ENCODE measurements around the gene WWC1.

Gene WWC1

DNA sequence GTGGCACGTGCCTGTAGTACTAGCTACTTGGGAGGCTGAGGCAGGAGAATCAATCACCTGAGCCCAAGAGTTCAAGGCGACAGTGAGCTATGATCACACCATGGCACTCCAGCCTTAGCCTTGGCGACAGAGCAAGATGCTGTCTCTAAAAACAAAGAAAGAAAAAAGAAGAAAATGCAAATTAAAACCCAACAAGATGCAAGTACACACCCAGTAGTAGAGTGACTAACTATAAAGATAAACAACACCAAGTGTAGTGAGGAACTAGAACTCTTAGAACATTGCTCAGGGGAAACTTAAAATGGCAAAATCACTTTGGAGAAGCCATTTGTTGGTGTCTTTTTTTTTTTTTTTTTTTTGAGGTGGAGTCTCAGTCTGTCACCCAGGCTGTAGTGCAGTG lies 160.1 kb downstream of the WWC1 start:
- no peak for DNase-seq

DNA sequence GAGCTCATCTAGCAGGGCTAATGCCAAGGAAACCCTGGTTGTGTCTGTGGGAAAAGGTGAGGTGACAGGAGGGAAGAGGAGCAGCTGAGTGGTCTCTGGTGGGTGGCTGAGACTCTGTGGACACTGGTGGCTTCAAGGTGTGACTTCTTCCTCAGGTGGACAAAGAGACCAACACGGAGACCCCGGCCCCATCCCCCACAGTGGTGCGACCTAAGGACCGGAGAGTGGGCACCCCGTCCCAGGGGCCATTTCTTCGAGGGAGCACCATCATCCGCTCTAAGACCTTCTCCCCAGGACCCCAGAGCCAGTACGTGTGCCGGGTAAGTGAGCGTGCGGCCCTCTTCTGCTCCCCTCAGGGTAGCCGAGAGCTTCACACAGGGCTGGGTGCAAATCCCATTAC lies 163.8 kb downstream of the WWC1 start:
- no peak for DNase-seq

DNA sequence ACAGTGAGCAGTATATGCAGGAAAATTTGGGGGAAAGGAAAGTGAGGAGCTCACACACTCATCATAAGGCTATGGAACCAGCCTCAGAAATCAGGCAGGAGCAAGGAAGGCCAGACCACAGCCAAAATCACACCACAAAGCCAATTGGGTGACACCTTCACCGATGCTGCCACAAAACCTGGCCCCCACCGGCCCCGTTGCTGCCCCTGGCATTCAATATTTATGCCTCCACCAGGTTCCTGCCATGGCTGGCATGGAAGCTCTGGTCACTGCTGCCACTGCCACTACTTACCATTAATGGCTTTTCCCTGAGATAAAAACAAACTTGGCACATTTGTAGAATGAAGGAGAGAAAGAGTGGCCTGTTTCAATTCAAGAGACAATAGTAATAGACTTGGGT lies 166.1 kb downstream of the WWC1 start:
- DNase-seq, result no peak

DNA sequence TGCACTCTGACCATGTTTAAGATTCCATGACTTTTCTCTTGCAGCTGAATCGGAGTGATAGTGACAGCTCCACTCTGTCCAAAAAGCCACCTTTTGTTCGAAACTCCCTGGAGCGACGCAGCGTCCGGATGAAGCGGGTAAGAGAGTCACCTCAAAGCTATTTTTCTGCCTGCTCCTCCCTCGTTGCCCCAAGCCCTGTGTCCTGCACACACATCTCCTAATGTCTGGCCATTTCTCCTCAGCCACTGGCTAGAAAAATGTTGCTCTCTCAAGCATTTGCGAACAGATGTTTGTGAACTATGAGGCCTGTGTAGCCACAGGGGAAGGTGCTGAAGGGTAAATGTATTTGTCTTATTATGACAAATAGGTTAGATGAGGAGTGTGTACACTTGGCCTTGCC lies 169.2 kb downstream of the WWC1 start:
- no peak for DNase-seq

DNA sequence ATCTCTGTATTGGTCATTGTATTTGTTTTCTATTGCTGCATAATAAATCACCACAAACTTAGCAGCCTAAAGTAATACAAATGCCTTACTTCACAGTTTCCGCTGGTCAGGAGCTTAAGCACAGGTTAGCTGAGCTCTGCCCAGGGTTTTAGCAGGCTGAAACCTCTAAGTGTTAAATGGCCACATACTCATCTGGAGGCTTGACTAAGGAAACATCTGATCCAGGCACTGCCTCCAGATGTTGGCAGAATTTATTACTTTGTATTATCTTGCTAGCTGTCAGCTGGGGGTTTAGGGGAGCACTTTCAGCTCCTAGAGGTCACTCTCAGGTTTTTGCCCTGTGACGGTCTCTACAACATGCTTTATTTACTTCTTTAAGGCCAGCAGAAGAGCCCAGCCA lies 171.6 kb downstream of the WWC1 start:
- DNase-seq, result no peak

DNA sequence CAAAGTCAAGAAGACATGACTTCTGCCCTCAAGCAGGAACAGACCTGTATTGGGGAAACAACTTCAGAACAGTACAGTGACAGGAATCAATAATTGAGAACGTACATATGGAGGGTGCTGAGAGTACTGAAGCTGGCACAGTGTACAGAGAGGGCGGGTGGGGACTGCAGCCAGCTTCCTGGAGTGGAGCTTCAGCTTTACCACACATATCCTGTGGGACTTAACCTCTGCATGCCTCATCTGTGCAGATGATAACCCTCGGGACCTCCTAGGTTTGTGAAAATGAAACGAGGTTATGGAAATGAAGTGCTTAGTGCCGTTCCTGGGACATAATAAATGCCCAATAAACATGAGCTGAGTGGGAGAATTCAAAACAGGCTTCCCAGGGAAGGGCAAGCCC lies 172.8 kb downstream of the WWC1 start:
- DNase-seq, result no peak

DNA sequence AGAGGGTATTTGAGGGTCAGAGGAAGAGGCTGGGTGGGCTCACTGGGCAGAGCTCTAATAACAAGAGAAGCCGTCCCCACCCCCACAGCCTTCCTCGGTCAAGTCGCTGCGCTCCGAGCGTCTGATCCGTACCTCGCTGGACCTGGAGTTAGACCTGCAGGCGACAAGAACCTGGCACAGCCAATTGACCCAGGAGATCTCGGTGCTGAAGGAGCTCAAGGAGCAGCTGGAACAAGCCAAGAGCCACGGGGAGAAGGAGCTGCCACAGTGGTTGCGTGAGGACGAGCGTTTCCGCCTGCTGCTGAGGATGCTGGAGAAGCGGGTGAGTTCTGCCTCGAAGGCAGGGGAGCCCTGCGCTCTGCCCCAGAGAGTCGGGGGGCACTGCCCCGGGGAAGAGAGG lies 173.2 kb downstream of the WWC1 start:
- no peak for DNase-seq

DNA sequence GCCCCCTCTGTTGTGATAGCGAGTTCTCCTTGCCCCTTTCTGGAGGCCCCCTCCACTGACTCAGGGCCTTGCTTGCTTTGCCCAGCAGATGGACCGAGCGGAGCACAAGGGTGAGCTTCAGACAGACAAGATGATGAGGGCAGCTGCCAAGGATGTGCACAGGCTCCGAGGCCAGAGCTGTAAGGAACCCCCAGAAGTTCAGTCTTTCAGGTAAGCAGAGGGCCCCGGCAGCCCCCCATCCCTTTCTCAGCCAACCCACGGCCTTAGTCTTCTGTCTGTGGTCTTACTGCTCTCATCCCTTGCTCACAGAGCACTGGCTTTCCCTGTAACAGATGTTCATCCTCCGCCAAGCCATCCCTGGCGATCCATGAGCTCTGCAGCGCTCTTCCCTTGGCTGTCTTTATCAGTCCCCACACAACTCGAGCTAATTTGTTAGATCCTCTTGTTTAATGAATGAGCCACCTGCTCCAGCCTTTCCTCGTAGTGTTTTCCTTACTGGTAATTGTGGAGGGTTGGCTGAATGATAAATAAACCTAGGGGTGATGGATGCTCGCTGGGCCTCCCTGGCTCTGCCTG lies 176.4 kb downstream of the WWC1 start:
- no peak for DNase-seq

DNA sequence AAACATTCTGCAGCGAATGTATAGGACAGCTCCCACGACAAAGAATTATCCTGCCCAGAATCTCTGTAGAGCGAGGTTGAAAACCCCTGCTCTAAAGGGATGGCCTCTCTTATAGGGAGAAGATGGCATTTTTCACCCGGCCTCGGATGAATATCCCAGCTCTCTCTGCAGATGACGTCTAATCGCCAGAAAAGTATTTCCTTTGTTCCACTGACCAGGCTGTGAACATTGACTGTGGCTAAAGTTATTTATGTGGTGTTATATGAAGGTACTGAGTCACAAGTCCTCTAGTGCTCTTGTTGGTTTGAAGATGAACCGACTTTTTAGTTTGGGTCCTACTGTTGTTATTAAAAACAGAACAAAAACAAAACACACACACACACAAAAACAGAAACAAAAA lies 177.4 kb downstream of the WWC1 start:
- DNase-seq, result no peak

DNA sequence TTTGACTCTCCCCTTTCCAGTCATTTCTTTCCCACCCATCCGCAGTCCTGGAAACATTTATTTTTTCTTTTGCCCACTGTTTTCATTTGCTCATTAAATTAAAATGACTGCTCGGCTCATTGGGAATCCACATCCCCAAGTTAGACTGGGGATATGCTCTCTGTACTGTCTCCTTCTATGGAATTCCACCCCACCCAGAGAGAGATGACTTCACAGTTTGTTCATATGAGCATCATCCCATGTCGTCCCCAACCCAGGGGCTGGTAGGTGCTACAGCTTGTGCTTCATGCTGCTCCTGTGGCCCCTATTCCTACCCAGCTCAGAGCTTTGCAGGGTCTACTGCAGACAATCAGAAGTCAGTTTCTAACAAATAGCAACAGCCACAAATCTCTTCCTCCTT lies 178.4 kb downstream of the WWC1 start:
- no peak for DNase-seq

DNA sequence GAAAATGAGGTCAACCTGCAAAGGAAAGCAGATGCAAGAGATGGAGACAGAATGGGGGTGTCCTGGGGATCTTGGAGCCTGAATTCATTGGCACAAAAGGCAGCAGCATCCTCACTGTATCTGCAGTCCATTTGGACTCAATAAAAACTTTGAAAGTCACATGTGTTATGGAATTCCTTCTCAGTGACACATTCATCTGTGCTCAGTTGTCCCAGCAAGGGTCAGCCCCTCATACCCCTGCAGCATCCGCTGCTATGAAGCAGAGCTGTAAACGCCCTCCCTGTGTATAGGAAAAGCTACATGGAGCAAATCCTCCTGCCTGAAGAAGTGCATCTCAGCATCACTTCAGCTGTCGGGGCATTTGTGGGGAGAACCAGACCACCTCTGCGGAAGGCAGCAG lies 180.3 kb downstream of the WWC1 start:
- no peak for DNase-seq

DNA sequence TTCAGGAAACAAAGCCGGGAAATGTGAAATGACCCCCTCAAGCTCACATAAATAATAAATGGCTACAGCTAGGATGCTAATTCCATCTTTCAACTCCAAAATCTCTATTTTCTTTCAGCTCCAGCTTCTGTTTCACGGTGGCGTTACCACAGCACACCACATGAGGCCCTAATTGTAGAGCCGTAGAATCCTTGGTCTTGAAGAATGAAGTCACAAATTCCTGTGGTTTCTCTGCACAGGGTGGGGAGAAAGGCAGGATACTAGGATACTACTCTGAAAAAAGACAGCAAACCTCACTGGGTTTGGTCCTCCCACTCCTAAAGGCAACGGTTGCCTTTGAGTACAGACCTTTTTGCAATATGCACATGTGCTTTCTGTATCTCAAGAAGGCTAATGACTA lies 180.9 kb downstream of the WWC1 start:
- no peak for DNase-seq

DNA sequence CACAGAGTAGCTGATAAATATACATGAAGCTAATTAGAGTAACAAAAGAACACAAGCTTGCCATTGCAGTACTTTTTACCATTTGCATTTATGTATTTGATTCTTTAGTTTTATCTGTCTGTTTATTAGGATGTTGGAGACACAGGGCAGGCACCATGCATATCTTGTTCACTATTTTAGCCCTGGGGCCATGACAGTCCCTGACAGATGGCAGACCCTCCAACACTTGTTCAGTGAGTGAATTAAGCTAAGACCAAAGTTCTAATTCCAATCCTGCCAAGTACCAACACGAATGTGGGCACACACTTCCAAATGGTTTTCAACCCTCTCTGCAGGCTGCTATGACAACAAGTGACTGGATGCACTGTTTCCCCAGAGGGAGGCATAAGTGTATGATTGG lies 182.9 kb downstream of the WWC1 start:
- DNase-seq, result no peak

DNA sequence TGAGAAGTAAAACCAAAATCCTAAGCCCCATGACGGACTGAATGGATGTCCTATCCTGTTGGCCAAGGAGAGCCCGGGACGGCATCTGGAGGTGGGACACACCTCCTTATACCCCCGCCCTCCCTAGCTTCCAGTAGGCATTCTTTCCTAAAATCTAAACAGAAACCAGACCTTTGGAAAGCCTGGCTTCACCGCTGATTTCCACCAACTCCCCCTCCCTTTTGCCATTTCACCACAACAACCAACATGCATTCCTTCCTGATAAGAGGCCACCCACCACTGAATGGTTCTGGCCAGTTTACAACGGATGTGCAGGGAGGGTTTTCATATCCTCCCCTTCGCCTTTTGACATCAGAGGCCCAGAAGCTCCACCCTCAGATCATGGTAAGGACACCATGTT lies 185.6 kb downstream of the WWC1 start:
- no peak for DNase-seq

DNA sequence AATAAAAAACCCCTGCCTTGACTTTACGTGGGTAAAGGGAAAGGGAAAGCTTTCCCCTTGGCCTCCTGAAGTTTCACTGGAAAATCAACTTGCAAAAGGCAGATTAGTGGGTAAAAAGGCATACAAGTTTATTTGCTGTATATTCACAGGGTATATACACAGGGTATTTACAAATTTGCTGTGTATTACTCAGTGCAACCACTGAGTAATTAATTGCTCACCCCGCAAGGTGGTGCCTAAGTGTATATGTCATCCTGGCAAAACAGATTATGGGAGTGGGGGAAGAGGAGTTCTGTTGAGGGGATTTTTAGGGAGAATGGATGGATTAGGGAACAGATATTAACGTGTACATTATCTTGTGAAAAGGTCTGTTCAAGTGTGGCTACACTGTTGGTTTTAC lies 187.7 kb downstream of the WWC1 start:
- no peak for DNase-seq

DNA sequence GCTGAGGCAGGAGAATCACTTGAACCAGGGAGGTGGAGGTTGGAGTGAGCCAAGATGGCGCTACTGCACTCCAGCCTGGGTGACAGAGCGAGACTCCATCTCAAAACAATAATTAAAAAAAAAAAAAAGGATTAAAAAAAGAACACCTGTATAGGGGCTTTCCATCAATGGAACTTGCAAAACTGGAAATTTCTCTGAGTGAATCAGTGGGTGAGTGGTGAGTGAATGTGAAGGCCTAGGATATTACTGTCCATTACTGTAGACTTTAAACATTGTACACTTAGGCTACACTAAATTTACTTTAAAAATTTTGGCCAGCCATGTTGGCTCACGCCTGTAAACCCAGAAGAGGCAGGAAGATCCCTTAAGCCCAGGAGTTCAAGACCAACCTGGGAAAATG lies 189.2 kb downstream of the WWC1 start:
- DNase-seq, result no peak

DNA sequence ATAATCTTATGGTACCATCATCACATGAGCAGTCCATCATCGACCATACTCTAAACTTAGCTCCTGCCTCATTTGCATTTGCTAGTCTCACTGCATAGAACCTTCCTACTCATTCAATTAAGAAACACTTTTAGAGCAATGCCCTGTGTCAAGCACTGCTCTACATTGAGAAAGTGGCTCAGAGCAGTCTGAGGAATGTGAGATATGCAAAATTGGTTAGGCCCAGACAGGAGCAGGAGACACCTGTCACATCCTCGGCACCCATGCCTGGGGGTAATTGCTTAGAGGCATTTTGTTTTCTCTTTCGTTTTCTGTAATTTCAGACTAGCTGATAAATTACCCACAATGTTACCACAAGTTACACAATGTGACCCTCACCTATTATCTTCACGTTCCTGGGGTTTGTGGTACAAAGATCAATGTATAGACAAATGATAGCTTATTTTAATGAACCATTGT lies 189.9 kb downstream of the WWC1 start:
- DNase-seq, result no peak

DNA sequence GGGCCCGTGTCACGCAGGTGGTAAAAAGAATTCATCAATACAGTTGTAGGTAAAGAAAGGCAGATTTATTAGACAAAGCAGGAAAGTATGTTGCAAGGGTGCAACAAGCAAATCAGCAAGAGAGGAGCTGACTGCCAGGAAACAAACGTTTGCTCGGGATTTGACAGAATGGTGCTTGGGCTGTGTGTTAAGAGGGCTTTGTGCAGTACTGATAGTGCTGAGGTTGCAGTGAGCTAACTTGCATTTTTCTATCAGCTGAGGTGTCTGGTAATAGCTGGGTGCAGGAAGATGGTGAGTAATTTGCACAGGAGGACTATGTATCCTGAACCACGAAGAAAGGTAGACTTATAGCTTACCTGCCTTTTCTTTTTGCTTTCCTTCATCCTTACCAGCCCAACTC lies 190.9 kb downstream of the WWC1 start:
- no peak for DNase-seq

DNA sequence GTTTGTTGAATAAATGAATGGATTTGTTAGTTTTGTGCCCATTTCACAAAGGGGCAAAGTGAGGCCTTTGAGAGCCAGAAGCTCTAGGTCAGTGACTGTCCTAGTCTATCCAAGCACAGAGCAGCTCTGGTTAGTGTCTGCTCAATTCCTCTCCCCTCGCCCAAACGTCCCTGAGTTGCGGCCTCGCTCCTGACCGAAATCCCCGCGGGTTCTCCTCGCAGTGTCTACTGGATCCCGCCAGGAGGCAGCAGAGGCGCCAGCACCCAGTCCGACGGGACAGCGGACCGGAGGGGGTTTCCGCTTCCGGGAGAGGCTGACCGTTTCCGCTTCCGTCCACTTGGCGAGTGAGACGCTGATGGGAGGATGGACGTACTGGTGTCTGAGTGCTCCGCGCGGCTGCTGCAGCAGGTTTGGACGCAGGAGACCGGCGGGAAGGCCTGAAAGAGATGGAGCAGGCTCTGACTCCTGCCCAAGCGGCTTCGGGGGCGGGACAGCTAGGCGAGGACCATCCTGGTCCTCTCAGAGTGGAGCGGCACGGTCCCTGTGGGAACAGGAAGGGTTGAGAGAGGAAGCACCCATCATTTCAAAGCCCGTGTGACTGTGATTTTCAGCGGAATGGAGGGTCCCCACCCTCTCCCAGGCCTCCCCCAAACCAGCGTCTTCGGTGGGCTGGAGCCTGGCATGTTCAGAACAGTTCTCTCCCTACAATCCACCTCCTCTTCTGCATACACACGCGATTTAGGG lies 194.9 kb downstream of the WWC1 start, which contains the start of gene RARS1:
RARS1 (plus strand) TSS at position 336 of the 744 bp plus-strand sequence; CDS start at position 364, 28 bp downstream.
- DNase-seq, result peak; percentile 84

DNA sequence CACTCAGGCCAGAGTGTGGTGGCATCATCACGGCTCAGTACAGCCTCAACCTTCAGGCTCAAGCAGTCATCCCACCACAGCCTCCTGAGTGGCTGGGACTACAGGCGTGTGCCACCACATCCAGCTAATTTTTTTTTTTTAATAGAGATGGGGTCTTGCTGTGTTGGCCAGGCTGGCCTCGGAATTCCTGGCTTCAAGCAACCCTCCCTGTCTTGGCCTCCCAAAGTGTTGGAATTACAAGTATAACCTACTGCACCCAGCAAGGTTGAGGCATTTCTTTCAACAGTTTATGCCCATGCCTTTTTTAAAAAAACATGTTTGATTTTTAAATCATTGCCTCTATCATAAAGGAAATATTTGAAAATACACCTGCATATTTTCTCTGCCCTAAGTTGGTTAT lies 197.6 kb downstream of the WWC1 start:
- DNase-seq, result no peak

DNA sequence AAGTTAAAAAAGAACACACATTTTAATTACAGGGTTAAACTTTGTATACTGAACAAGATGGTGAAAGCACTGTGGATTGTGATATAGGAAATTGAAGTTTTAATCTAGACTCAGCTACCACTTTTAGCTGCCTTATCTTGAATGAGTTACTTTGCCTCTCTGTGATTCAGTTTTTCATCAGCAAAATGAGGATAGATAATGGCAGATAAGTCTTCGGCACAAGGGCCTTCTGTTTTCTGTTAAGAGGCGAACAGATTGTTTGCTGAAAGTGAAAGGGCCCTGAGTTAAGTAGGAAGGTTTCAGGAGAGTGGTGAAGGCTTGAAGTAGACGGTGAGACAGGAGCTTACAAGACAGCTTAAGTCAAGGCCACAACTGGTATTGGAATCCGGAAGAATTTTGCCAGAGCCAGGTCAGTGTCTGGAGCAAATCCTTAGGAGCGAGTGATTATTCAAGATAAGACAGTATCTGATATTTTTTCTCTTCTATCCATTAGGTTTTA lies 202.7 kb downstream of the WWC1 start:
- DNase-seq, result no peak

DNA sequence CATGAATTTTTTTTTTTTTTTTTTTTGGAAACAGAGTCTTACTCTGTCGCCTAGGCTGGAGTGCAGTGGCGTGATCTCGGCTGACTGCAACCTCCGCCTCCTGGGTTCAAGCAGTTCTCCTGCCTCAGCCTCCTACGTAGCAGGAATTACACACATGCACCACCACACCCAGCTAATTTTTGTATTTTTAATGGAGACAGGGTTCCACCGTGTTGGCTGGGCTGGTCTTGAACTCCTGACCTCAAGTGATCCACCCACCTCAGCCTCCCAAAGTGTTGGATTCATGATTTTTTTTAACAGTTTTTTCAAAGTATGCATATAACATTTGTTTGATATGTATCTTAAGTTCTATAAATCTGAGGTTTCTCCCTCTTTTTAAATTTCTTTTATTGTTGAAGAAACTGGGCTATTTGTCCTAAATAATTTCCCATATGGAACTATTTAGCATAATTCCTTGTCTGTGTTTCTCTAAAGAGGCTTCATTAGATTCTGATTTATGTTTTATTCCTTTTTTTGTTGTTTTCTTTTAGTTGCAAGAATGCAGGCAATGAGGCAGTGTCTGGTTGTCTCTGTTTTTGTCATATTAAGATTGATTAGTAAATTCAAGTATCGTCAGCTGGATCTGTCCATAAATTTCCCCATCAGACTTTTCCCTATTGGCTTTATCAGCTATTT lies 211.3 kb downstream of the WWC1 start:
- DNase-seq, result no peak

DNA sequence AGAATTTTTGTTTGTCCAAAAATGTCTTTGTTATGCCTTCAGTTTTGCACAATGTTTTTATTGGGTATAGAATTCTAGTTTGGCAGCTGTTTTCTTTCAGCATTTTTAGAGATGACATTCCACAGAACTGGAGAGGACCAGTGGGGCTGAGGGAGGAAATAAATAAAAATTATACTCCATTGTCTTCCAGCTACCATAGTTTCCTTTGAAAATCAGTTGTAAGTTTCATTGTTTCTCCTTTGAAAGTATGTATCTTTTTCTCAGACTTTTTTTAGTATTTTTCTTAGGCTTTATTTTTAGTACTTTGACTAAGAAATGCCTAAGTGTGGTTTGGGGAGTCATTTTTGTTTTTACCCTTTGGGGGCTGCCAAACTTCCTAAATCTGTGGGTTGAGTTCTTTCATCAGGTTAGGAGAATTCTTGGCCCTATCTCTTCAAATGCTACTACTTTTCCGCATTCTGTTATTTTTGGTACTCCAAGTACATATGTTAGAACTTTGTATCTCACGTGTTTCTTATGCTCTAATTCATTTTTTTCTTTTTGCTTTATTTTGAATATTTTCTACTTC lies 222.5 kb downstream of the WWC1 start:
- DNase-seq, result no peak

All from effector CD4-positive, alpha-beta T cell (primary cell).